ENCODE results near the gene NAPG. TPM values are rescaled to one million over a fixed set of nuclear protein-coding genes. Genes with fewer than 3 reads are reported as not detected.

Gene NAPG
- total RNA-seq, 1 donor from 2014 or later = 31.1 TPM

GRCh38 chr18:10514601-10515000 is 11.2 kb upstream of the NAPG start:
- peaks cover 9 to 11% of the 10 kb centered on the region in 2 donors for H3K4me1 ChIP-seq
- intact Hi-C loops (cut with DNase I) = no loop called here
- TF ChIP-seq CTCF (IDR thresholded peaks at IDR 0.05) = no peak

GRCh38 chr18:10515456-10515855 is 10.4 kb upstream of the NAPG start:
- no peaks in the 10 kb centered on the region for H3K9me3 ChIP-seq
- peak overlapping the region; percentile 15 to 53 for H3K27ac ChIP-seq
- no peak for TF ChIP-seq CTCF (IDR thresholded peaks at IDR 0.05)
- H3K36me3 ChIP-seq = no peaks in the 10 kb centered on the region
- no peak overlapping the region for H3K4me3 ChIP-seq
- no peak for DNase-seq (ENCODE audit: low spot score in 2 of 2)
- H3K27me3 ChIP-seq = no peaks in the 10 kb centered on the region
- H3K4me1 ChIP-seq = peaks cover 11 to 12% of the 10 kb centered on the region in 2 donors
- intact Hi-C loops (cut with DNase I) = loop anchor here (5.0 kb wide), 1 partner anchor 163 kb away; no protein-coding TSS in a partner anchor

More at GRCh38 chr18:10514601-10515000, 11.2 kb upstream of the NAPG start:
- H3K4me3 ChIP-seq = no peak overlapping the region
- no peaks in the 10 kb centered on the region for H3K27me3 ChIP-seq
- DNase-seq (ENCODE audit: low spot score in 2 of 2) = no peak
- H3K9me3 ChIP-seq = no peaks in the 10 kb centered on the region
- H3K27ac ChIP-seq = no peak overlapping the region
- no peaks in the 10 kb centered on the region for H3K36me3 ChIP-seq

- Histone ChIP-seq H3K9me3 (no peaks in the 10 kb centered on the region), H3K4me1 (peaks cover 11 to 12% of the 10 kb centered on the region in 2 donors), H3K27ac (peak overlapping the region; percentile 15 to 53), H3K36me3 (no peaks in the 10 kb centered on the region), H3K27me3 (no peaks in the 10 kb centered on the region), H3K4me3 (no peak overlapping the region)
- no peak for DNase-seq (ENCODE audit: low spot score in 2 of 2)
- intact Hi-C loops (cut with DNase I) = loop anchor here (5.0 kb wide), 1 partner anchor 164 kb away; no protein-coding TSS in a partner anchor
- TF ChIP-seq CTCF (IDR thresholded peaks at IDR 0.05) = no peak
Observed at GRCh38 chr18:10516078-10516477, 9.7 kb upstream of the NAPG start.

- no peaks in the 10 kb centered on the region for H3K27me3 ChIP-seq
- no peak overlapping the region for H3K4me3 ChIP-seq
- peak overlapping the region in 1 of 2 donors; percentile 36 for H3K27ac ChIP-seq
- H3K36me3 ChIP-seq = no peaks in the 10 kb centered on the region
- no peak for DNase-seq (ENCODE audit: low spot score in 2 of 2)
- peaks cover 11 to 12% of the 10 kb centered on the region in 2 donors for H3K4me1 ChIP-seq
- no peaks in the 10 kb centered on the region for H3K9me3 ChIP-seq
- peak in 2 of 3 experiments; percentile 35 to 52 for TF ChIP-seq CTCF (IDR thresholded peaks at IDR 0.05)
- intact Hi-C loops (cut with DNase I) = loop anchor here (2.0 to 5.0 kb wide), 2 partner anchors 64 to 166 kb away; partner anchors contain the start of gene APCDD1
Observed at GRCh38 chr18:10518595-10519255, 7.1 kb upstream of the NAPG start.

- H3K4me1 ChIP-seq = peaks cover 11 to 12% of the 10 kb centered on the region in 2 donors
- no peak overlapping the region for H3K27ac ChIP-seq
- TF ChIP-seq CTCF (IDR thresholded peaks at IDR 0.05) = no peak
- H3K9me3 ChIP-seq = no peaks in the 10 kb centered on the region
- DNase-seq (ENCODE audit: low spot score in 2 of 2) = no peak
- H3K36me3 ChIP-seq = no peaks in the 10 kb centered on the region
- peak overlapping the region in 1 of 2 donors; percentile 13 for H3K4me3 ChIP-seq
- no peaks in the 10 kb centered on the region for H3K27me3 ChIP-seq
- intact Hi-C loops (cut with DNase I) = loop anchor here (2.0 to 5.0 kb wide), 2 partner anchors 65 to 167 kb away; partner anchors contain the start of gene APCDD1
Observed at GRCh38 chr18:10519366-10519765, 6.5 kb upstream of the NAPG start.

Data from ascending aorta (tissue), 2 donors.